ENCODE measurements around the gene DRD1. TPM values are rescaled to one million over a fixed set of nuclear protein-coding genes. Genes with fewer than 3 reads are reported as not detected.

DRD1 gene
- total RNA-seq, 1 donor from 2014 or later: 0.62 TPM

DNA sequence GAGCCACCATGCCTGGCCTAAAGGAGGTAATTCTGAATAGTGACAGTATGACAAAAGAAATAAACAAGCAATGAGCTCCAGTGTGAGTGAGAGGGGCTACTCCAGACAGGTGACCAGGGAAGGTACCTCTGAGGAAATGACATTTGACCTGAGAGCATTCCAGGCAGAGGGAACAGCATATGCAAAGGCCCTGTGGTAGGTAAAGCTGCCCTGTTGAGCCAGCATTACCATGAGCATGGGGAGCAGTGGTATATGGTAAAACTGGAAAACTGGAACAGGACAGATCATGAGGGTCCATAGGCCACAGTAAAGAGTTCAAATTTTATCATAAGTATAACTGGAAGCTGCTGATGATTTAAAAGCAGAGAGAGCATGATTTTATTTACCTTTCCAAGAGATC lies 28.4 kb upstream of the DRD1 start:
- ATAC-seq: no peak
- Histone ChIP-seq H3K36me3 (no peaks in the 10 kb centered on the region), H3K9me3 (no peaks in the 10 kb centered on the region), H3K27me3 (ENCODE audit: low read depth) (no peaks in the 10 kb centered on the region), H3K4me1 (no peaks in the 10 kb centered on the region), H3K4me3 (no peak overlapping the region), H3K27ac (no peak overlapping the region)
- DNase-seq: no peak
- intact Hi-C loops (cut with DNase I): no loop called here
- TF ChIP-seq, protein P1, sequence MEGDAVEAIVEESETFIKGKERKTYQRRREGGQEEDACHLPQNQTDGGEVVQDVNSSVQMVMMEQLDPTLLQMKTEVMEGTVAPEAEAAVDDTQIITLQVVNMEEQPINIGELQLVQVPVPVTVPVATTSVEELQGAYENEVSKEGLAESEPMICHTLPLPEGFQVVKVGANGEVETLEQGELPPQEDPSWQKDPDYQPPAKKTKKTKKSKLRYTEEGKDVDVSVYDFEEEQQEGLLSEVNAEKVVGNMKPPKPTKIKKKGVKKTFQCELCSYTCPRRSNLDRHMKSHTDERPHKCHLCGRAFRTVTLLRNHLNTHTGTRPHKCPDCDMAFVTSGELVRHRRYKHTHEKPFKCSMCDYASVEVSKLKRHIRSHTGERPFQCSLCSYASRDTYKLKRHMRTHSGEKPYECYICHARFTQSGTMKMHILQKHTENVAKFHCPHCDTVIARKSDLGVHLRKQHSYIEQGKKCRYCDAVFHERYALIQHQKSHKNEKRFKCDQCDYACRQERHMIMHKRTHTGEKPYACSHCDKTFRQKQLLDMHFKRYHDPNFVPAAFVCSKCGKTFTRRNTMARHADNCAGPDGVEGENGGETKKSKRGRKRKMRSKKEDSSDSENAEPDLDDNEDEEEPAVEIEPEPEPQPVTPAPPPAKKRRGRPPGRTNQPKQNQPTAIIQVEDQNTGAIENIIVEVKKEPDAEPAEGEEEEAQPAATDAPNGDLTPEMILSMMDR (IDR thresholded peaks at IDR 0.05): no peak

DNA sequence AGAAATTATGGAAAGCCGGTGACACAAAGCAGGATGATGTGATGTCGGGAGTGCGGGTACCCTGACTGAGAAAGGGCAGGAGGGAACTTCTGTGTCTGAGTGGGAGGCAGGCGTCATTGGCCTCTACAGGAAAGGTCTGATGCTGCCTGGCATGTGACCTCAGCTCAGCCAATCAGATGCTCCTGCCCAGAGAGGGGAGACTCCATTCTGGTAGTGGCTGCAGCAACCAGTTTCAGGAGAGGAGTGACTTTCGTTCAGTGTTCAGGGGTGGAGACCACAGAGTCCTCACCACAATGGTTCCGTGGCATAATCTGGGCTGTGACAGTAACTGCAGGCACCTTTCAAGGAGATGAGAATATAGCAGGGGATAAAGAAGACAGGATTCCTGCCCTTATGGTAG lies 27.6 kb upstream of the DRD1 start:
- DNase-seq: no peak
- no peaks in the 10 kb centered on the region for H3K27me3 ChIP-seq (ENCODE audit: low read depth)
- intact Hi-C loops (cut with DNase I): no loop called here
- H3K27ac ChIP-seq: no peak overlapping the region
- ATAC-seq: no peak
- no peaks in the 10 kb centered on the region for H3K36me3 ChIP-seq
- TF ChIP-seq, protein P1 (IDR thresholded peaks at IDR 0.05): no peak
- no peaks in the 10 kb centered on the region for H3K4me1 ChIP-seq
- no peaks in the 10 kb centered on the region for H3K9me3 ChIP-seq
- H3K4me3 ChIP-seq: no peak overlapping the region

DNA sequence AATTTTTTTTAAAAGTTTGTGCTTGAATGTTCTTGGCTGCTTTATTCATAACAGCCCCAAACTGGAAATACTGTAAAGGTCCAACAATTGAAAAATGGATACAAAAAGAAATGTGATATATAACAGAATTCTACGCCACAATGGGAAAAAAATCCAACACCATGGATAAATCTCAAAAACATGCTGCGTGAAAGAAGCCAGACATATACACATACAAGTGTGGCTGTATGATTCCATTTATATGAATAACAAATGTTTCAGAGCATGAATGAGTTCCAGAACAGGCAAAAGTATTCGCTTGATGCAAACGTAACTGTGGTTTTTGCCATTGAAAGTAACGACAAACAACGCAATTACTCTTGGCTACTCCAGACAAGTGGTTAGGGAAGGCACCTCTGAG lies 27.2 kb upstream of the DRD1 start:
- intact Hi-C loops (cut with DNase I): no loop called here
- H3K9me3 ChIP-seq: no peaks in the 10 kb centered on the region
- TF ChIP-seq, protein P1 (IDR thresholded peaks at IDR 0.05): no peak
- ATAC-seq (no peak), DNase-seq (no peak)
- no peaks in the 10 kb centered on the region for H3K36me3 ChIP-seq
- H3K27me3 ChIP-seq (ENCODE audit: low read depth): no peaks in the 10 kb centered on the region
- H3K27ac ChIP-seq: no peak overlapping the region
- H3K4me1 ChIP-seq: no peaks in the 10 kb centered on the region
- no peak overlapping the region for H3K4me3 ChIP-seq

DNA sequence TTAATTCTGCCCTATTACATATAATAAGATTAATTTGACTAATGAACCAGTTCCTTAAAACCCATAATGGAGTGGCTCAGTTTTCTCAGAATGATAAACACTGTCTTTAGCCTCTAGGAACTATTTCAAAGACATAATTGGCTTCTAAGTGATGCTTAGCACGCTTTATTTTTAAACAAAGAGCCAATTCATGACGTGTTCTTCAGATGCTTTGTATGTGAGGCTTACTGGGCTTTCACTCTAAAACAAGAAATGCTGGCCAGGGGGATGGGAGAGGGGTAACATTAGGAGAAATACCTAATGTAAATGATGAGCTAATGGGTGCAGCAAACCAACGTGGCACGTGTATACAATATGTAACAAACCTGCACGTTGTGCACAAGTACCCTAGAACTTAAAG lies 26.8 kb upstream of the DRD1 start:
- H3K4me1 ChIP-seq: no peaks in the 10 kb centered on the region
- H3K4me3 ChIP-seq: no peak overlapping the region
- H3K27me3 ChIP-seq (ENCODE audit: low read depth): no peaks in the 10 kb centered on the region
- intact Hi-C loops (cut with DNase I): no loop called here
- no peak for ATAC-seq
- no peaks in the 10 kb centered on the region for H3K9me3 ChIP-seq
- no peaks in the 10 kb centered on the region for H3K36me3 ChIP-seq
- H3K27ac ChIP-seq: no peak overlapping the region
- TF ChIP-seq, protein P1 (IDR thresholded peaks at IDR 0.05): no peak
- DNase-seq: no peak

DNA sequence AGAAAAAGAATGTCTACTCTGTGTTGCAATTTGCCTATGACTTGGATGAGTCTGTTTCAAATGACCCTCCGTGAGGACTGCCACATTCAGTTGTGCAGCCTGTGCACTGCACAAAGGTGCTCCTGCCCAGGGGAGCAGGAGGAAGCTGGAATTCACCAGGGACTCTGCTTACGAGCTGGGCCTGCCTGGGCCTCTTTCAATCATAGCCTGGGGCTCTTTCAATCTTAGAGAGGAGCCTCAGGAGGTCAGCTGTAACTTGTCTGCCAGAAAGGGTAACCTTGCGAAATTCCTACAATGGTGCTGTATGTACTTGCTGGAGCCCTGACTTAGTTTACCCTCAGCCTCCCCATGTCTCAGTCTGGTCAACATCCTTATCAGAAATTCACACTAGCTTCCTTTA lies 25.9 kb upstream of the DRD1 start:
- ATAC-seq (no peak), DNase-seq (no peak)
- intact Hi-C loops (cut with DNase I): no loop called here
- TF ChIP-seq, protein P1 (IDR thresholded peaks at IDR 0.05): no peak
- Histone ChIP-seq H3K4me1 (no peaks in the 10 kb centered on the region), H3K36me3 (no peaks in the 10 kb centered on the region), H3K27me3 (ENCODE audit: low read depth) (no peaks in the 10 kb centered on the region), H3K4me3 (no peak overlapping the region), H3K9me3 (no peaks in the 10 kb centered on the region), H3K27ac (no peak overlapping the region)

DNA sequence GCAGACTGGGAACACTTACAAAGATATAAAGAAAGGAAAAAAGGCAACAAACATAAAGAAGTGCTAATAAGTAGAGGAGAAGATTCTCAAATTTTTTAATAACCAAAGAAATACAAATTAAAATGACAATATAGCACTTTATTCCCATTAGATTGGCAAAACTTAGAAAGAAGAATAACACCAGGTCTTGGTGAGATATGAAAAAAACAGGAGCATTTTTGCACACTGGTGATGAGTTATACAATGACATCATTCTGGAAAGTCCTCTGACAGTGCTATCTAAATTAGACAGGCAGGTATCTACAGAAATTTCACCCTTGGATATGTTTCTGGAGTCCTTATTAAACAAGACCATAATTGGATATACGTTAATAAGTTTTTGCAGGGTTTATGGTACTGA lies 24.9 kb upstream of the DRD1 start:
- no peaks in the 10 kb centered on the region for H3K4me1 ChIP-seq
- H3K9me3 ChIP-seq: no peaks in the 10 kb centered on the region
- no peaks in the 10 kb centered on the region for H3K36me3 ChIP-seq
- TF ChIP-seq, protein P1 (IDR thresholded peaks at IDR 0.05): no peak
- no peak for DNase-seq
- no peaks in the 10 kb centered on the region for H3K27me3 ChIP-seq (ENCODE audit: low read depth)
- H3K4me3 ChIP-seq: no peak overlapping the region
- intact Hi-C loops (cut with DNase I): no loop called here
- H3K27ac ChIP-seq: no peak overlapping the region
- ATAC-seq: no peak

Measured in lower lobe of right lung (tissue), 2 donors.